Pons (tissue), 1 donor: ENCODE data around the gene PTPN14.
"Not testable (repeated sequence)": the region's sequence is repeated elsewhere in the genome, so short reads cannot be mapped to it uniquely, and the experiment has no call there.

Experiments used
- DNase-seq: peaks from one replicate; pipeline ENCODE4 v3.0.0-alpha.2; 2016; ENCODE audit warnings: low spot score

PTPN14 gene

GRCh38 chr1:214541693-214542092 is 9.7 kb downstream of the PTPN14 start:
- no peak for DNase-seq

- DNase-seq: no peak
Observed at GRCh38 chr1:214541206-214541605, 10.2 kb downstream of the PTPN14 start.

- DNase-seq: no peak
Observed at GRCh38 chr1:214540324-214540723, 11.1 kb downstream of the PTPN14 start.

GRCh38 chr1:214538496-214538895 is 12.9 kb downstream of the PTPN14 start:
- no peak for DNase-seq

- DNase-seq: no peak
Observed at GRCh38 chr1:214537872-214538473, 13.4 kb downstream of the PTPN14 start.

GRCh38 chr1:214537219-214537618 is 14.2 kb downstream of the PTPN14 start:
- no peak for DNase-seq

GRCh38 chr1:214532070-214532469 is 19.3 kb downstream of the PTPN14 start:
- no peak for DNase-seq

- DNase-seq: no peak
Observed at GRCh38 chr1:214525535-214526019, 25.8 kb downstream of the PTPN14 start.

GRCh38 chr1:214524824-214525223 is 26.6 kb downstream of the PTPN14 start:
- no peak for DNase-seq

- no peak for DNase-seq
Observed at GRCh38 chr1:214523124-214523824, 28.1 kb downstream of the PTPN14 start.

GRCh38 chr1:214521458-214521857 is 29.9 kb downstream of the PTPN14 start:
- not testable (repeated sequence) for DNase-seq

- DNase-seq: no peak
Observed at GRCh38 chr1:214520544-214521165, 30.7 kb downstream of the PTPN14 start.

GRCh38 chr1:214518361-214518760 is 33.0 kb downstream of the PTPN14 start:
- DNase-seq: no peak

- no peak for DNase-seq
Observed at GRCh38 chr1:214516434-214517326, 34.7 kb downstream of the PTPN14 start.

GRCh38 chr1:214515544-214516433 is 35.6 kb downstream of the PTPN14 start:
- no peak for DNase-seq

GRCh38 chr1:214514819-214515383 is 36.5 kb downstream of the PTPN14 start:
- DNase-seq: no peak

- DNase-seq: peak; percentile 12
Observed at GRCh38 chr1:214514032-214514818, 37.2 kb downstream of the PTPN14 start.

GRCh38 chr1:214513394-214513793 is 38.0 kb downstream of the PTPN14 start:
- no peak for DNase-seq

GRCh38 chr1:214511639-214511998 is 39.8 kb downstream of the PTPN14 start:
- no peak for DNase-seq
